Tibial nerve (tissue), 4 donors: Measurements from ENCODE around the gene ZNF584. TPM values are rescaled to one million over a fixed set of nuclear protein-coding genes. Genes with fewer than 3 reads are reported as not detected.

Experiments
- DNase-seq, 2 donors: peaks; one replicate each; pipeline ENCODE4 v3.0.0-alpha.2; 2019; ENCODE audit warnings: low spot score in 2 of 2
- H3K27ac ChIP-seq, 4 donors: fragments of 200-600 bp; sonication (generic) in 3 of 4; one replicate each; pipeline ENCODE4 v1.5.1; 2017 to 2019; ENCODE audit warnings: mild to moderate bottlenecking in 1 of 4
- H3K27me3 ChIP-seq, 2 donors: fragments of 200-600 bp; sonication (generic) in 1 of 2; one replicate each; pipeline versions ENCODE4 v1.5.1 to v1.6.0; 2017 to 2019
- H3K36me3 ChIP-seq, 3 donors: fragments of 200-600 bp; sonication (generic); one replicate each; pipeline ENCODE4 v1.5.1; 2018 to 2019
- H3K4me1 ChIP-seq, 4 donors: fragments of 200-600 bp; sonication (generic) in 3 of 4; one replicate each; pipeline ENCODE4 v1.5.1; 2017 to 2019
- H3K4me3 ChIP-seq, 4 donors: fragments of 200-600 bp; sonication (generic) in 3 of 4; one replicate each; pipeline ENCODE4 v1.5.1; 2017 to 2019; ENCODE audit warnings: mild to moderate bottlenecking in 1 of 4, moderate library complexity in 1 of 4
- H3K9me3 ChIP-seq, 4 donors: fragments of 200-600 bp; sonication (generic) in 3 of 4; one replicate each; pipeline ENCODE4 v1.5.1; 2017 to 2019
- EP300 ChIP-seq, 2 donors: sonication (generic); formaldehyde crosslinking; IDR thresholded peaks; one replicate each; pipeline ENCODE4 v1.6.1; 2017; ENCODE audit warnings: antibody characterized with exemption in 2 of 2, mild to moderate bottlenecking in 1 of 2
- POLR2A ChIP-seq, 2 donors: fragments of 450-650 bp; IDR thresholded peaks; one replicate each; pipeline ENCODE4 v1.6.1; 2017; ENCODE audit warnings: antibody characterized with exemption in 2 of 2, mild to moderate bottlenecking in 2 of 2, moderate library complexity in 2 of 2
- WGBS, 2 donors: methylation state at CpG; one replicate each; pipeline ENCODE4 v1.1.5; 2018; 5-methylcytosine and 5-hydroxymethylcytosine counted together
- total RNA-seq, 4 donors: library from RNA; depleted of rRNA; stranded (reverse); fragments of >200 nt; gene quantifications; one replicate each; pipeline ENCODE4 v1.1.0, GENCODE V29; 2016
- TF ChIP-seq, protein P1 (sequence below), 5 experiments: fragments of 200-600 bp in 3 of 5; fragments of 450-650 bp in 2 of 5; sonication (generic) in 3 of 5; IDR thresholded peaks; one replicate each; pipeline ENCODE4 v1.5.1; 2016 to 2019; ENCODE audit warnings: antibody characterized with exemption in 5 of 5, mild to moderate bottlenecking in 3 of 5, moderate library complexity in 2 of 5

The ZNF584 gene
- 10 to 100 TPM; 16.4 to 24.6 (median 20.9) TPM for total RNA-seq

DNA sequence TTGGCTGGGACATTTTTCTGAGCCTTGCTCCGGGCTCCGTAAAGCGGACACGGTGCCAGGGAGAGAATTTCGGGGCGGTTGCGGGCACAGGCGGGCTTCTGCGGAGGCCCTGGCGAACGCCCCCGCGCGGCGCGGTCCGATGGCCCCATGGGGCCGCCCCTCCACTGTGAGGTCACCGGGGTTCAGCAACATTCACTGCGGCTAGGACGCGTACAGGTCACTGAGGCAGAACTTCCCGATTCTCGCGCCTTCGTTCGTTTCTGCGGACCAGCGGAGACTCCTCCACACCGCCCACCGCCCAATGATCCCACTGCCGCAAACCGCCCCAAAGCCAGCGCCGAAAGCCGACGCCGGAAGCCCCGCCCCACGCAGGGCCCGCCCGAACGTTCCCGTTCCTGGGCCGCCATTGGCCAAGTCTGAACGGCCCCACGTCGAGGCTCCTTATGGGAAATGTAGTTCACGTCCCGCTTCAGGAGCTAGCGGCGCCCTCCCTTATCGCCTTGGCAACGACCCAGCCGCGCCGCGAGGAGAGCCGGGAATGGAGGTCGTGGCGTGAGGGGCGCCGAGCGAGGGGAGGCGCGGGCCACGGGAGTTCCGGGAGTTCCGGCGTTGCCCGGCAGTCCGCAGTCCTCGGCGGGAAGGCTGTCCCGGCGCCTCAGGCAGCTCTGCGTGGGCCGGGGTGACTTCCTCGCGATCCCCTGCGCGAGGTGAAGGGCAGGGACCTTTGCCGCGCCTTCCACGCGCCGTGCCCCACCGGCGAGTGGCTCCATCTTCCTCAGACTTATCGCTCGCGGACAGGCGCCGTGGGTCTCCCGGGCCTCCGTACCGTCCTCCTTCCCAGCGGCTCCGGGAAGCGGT is at the start of gene ZNF584:
ZNF584 (plus strand) TSS at position 498 of the 858 bp plus-strand sequence. CDS start 499 bp downstream, outside the sequence.
- peaks cover 0 to 25% (median 11%) of the 10 kb centered on the region in 4 donors for H3K4me1 ChIP-seq
- no peaks in the 10 kb centered on the region for H3K9me3 ChIP-seq
- H3K36me3 ChIP-seq, result peaks cover 0 to 22% (median 0%) of the 10 kb centered on the region in 3 donors
- H3K4me3 ChIP-seq, result peak within 1 kb of the TSS; percentile 69 to 89 (median 78)
- DNase-seq, result peak; percentile 88 to 91
- TF ChIP-seq, protein P1, sequence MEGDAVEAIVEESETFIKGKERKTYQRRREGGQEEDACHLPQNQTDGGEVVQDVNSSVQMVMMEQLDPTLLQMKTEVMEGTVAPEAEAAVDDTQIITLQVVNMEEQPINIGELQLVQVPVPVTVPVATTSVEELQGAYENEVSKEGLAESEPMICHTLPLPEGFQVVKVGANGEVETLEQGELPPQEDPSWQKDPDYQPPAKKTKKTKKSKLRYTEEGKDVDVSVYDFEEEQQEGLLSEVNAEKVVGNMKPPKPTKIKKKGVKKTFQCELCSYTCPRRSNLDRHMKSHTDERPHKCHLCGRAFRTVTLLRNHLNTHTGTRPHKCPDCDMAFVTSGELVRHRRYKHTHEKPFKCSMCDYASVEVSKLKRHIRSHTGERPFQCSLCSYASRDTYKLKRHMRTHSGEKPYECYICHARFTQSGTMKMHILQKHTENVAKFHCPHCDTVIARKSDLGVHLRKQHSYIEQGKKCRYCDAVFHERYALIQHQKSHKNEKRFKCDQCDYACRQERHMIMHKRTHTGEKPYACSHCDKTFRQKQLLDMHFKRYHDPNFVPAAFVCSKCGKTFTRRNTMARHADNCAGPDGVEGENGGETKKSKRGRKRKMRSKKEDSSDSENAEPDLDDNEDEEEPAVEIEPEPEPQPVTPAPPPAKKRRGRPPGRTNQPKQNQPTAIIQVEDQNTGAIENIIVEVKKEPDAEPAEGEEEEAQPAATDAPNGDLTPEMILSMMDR (IDR thresholded peaks at IDR 0.05), result no peak
- TF ChIP-seq EP300 (IDR thresholded peaks at IDR 0.05), result peak; percentile 60 to 89
- TF ChIP-seq POLR2A (IDR thresholded peaks at IDR 0.05), result peak; percentile 89 to 92
- peak within 1 kb of the TSS; percentile 76 to 97 (median 91) for H3K27ac ChIP-seq
- 0 to 1% methylated on average over 52 to 60 of the region's 100 CpGs for WGBS, 2 donors
- no peaks in the 10 kb centered on the region for H3K27me3 ChIP-seq

DNA sequence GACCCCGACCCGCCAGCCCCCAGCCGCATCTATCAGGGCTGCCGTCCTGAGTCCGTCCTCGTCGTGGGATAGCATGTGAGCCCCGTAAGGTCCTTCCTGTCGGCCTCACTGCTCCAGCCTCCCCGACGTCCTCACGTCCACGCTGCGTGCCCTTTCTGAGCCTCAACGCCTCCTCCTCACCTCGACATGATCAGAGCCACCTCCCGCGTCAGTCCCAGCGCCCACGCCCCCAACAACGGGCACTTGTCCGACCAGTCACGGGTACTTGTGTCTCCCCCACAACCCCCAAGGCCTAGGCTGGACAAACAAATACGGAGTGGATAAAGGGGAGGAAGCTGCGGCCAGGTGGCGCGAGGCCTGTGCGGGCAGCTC is 46.6 kb upstream of the ZNF584 start:
- H3K4me3 ChIP-seq, result peak overlapping the region; percentile 61 to 84 (median 76)
- H3K4me1 ChIP-seq, result peaks cover 0 to 24% (median 9%) of the 10 kb centered on the region in 4 donors
- DNase-seq, result no peak
- H3K27ac ChIP-seq, result peak overlapping the region; percentile 80 to 97 (median 94)
- peaks cover 0 to 4% of the 10 kb centered on the region in 2 donors for H3K27me3 ChIP-seq
- peaks cover 0 to 37% (median 0%) of the 10 kb centered on the region in 3 donors for H3K36me3 ChIP-seq
- TF ChIP-seq POLR2A (IDR thresholded peaks at IDR 0.05) (no peak), EP300 (IDR thresholded peaks at IDR 0.05) (no peak)
- TF ChIP-seq, protein P1 (IDR thresholded peaks at IDR 0.05), result no peak
- H3K9me3 ChIP-seq, result no peaks in the 10 kb centered on the region
- WGBS, 2 donors, result 3 to 4% methylated on average over 28 of the region's 28 CpGs

DNA sequence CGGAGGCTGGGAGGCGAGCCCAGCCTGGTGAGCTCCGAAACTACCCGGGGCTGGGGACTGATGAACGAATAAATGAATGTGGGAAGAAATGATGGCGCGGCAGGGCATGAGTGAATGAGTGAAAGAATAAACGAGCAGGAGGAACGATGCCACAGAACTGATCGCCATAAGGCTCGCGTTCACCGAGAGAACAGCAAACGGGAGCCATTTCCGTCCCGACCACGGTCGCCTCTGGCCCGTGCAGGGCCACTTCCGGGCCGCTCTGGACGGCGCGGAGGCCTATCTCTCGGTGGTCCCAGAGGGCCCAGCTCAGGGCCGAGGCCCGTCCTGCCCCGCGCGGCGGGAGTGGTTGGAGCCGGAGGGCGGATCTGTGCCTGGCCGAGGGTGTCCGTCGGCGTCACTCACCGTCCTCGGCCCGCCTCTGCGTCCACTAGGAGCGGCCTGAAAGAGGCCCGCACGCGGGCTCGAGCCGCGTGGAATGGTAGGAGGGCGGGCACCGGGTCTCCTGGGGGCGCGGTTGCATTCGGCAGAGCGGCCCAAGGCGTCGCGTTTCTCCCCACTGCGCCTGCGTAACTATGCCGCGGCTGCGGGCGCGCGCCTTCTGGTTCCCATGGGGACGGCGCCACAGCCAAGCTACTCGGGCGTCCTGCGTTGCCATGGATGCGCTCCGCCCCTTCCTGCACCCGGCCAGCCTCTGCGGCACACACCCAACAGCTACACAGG is 46.0 kb upstream of the ZNF584 start, which contains the start of gene ZNF497:
ZNF497 (minus strand) TSS at position 480 of the 723 bp plus-strand sequence. CDS start 5,116 bp downstream, outside the sequence.
- no peaks in the 10 kb centered on the region for H3K27me3 ChIP-seq
- TF ChIP-seq, protein P1 (IDR thresholded peaks at IDR 0.05), result peak in 2 of 5 experiments; percentile 46 to 48
- TF ChIP-seq EP300 (IDR thresholded peaks at IDR 0.05), result peak; percentile 91 to 93
- TF ChIP-seq POLR2A (IDR thresholded peaks at IDR 0.05), result peak; percentile 10 to 49
- peak within 1 kb of the TSS; percentile 61 to 84 (median 76) for H3K4me3 ChIP-seq
- peaks cover 0 to 37% (median 0%) of the 10 kb centered on the region in 3 donors for H3K36me3 ChIP-seq
- no peaks in the 10 kb centered on the region for H3K9me3 ChIP-seq
- peak; percentile 93 for DNase-seq
- peak within 1 kb of the TSS; percentile 80 to 97 (median 94) for H3K27ac ChIP-seq
- H3K4me1 ChIP-seq, result peaks cover 0 to 19% (median 6%) of the 10 kb centered on the region in 4 donors
- 0 to 1% methylated on average over 18 to 48 of the region's 74 CpGs for WGBS, 2 donors

DNA sequence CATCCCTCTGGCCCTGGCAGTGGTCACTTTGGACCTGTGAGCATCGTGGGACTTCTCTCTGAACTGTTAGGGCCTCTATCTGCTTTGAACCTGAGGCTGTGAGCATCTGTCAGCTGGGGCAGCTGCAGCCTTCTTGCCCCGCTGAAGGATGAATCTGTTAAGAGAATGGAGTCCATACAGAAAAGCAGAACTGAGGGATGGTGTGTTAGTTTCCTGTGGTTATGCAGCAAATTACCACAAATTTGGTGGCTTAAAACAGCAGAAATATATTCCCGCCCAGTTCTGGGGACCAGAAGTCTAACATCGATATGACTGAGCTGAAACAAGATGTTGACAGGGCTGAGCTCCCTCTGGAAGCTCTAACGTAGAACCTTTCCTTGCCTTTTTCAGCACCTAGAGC is 44.3 kb upstream of the ZNF584 start:
- Histone ChIP-seq H3K4me3 (no peak overlapping the region), H3K27ac (no peak overlapping the region), H3K4me1 (peaks cover 0 to 16% (median 5%) of the 10 kb centered on the region in 4 donors), H3K9me3 (no peaks in the 10 kb centered on the region), H3K36me3 (peaks cover 0 to 35% (median 0%) of the 10 kb centered on the region in 3 donors), H3K27me3 (no peaks in the 10 kb centered on the region)
- WGBS, 2 donors, result 71 to 82% methylated on average over 5 of the region's 5 CpGs
- no peak for DNase-seq
- TF ChIP-seq EP300 (IDR thresholded peaks at IDR 0.05), result no peak
- no peak for TF ChIP-seq POLR2A (IDR thresholded peaks at IDR 0.05)
- TF ChIP-seq, protein P1 (IDR thresholded peaks at IDR 0.05), result no peak
